Activated T-helper 1 cell treated with anti-CD3 and anti-CD28 coated beads, Interleukin-12 subunit alpha, Interleukin-12 subunit beta, Interleukin-2, Interleukin-4 antibody, amounts not matched to agents 30 ng/mL and 10 ng/mL and 1 ng/mL, durations not matched to agents 14 hours and 24 hours and 36 hours (primary cell): ENCODE results near the gene DDX10. TPM values are rescaled to one million over a fixed set of nuclear protein-coding genes. Genes with fewer than 3 reads are reported as not detected.

Source experiments
- DNase-seq: peaks from one replicate; pipeline ENCODE4 v3.0.0; 2021; ENCODE audit warnings: low spot score
- H3K27ac Mint-ChIP-seq: one replicate; pipeline ENCODE4 v1.8.0; 2021; ENCODE audit warnings: mild to moderate bottlenecking, mixed read lengths
- H3K27me3 Mint-ChIP-seq: one replicate; pipeline ENCODE4 v1.8.0; 2022; ENCODE audit warnings: mild to moderate bottlenecking, moderate library complexity, mixed read lengths; ENCODE audit not compliant: insufficient read depth
- H3K36me3 Mint-ChIP-seq: one replicate; pipeline ENCODE4 v1.8.0; 2021; ENCODE audit warnings: low read depth, mixed read lengths
- H3K4me1 Mint-ChIP-seq: one replicate; pipeline ENCODE4 v1.8.0; 2021; ENCODE audit warnings: low read depth, mixed read lengths
- H3K4me3 Mint-ChIP-seq: one replicate; pipeline ENCODE4 v1.8.0; 2021; ENCODE audit warnings: mild to moderate bottlenecking, moderate library complexity, mixed read lengths
- H3K9me3 Mint-ChIP-seq: one replicate; pipeline ENCODE4 v1.8.0; 2021; ENCODE audit warnings: mixed read lengths
- intact Hi-C: fragments of 100-400 bp; cut with micrococcal nuclease; formaldehyde crosslinking; loops from one replicate; pipeline ENCODE4 v1.15.1; 2024
- total RNA-seq: library from RNA; stranded (reverse); gene quantifications from 2 replicates; pipeline ENCODE4 v1.2.3, GENCODE V29; 2022

Gene DDX10
- total RNA-seq, 1 donor from 2014 or later, result 68.4 TPM

DNA sequence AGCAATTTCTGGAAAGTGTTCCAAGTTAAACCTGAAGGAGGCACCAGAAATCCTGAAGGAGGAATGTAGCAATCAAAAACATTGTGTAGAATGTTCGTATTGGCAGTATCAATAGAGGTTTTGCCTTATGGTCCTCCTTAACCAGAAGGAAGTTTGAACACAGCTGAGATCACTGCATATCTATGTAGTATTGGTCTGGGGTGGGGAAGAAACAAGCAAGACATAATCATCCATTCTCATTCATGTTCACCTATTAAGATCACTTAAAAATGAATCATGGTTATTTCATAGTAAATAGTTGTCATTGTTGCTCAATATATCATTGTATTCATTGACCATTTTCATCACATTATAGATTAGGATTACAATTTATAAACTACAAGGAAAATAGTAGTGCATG, 160.5 kb downstream of the DDX10 start:
- no peaks in the 10 kb centered on the region for H3K27me3 Mint-ChIP-seq
- intact Hi-C loops, result no loop called here
- peaks cover 12% of the 10 kb centered on the region for H3K4me1 Mint-ChIP-seq
- DNase-seq, result no peak
- no peak overlapping the region for H3K4me3 Mint-ChIP-seq
- no peak overlapping the region for H3K27ac Mint-ChIP-seq
- H3K36me3 Mint-ChIP-seq, result peaks cover 2% of the 10 kb centered on the region
- peaks cover 7% of the 10 kb centered on the region for H3K9me3 Mint-ChIP-seq

DNA sequence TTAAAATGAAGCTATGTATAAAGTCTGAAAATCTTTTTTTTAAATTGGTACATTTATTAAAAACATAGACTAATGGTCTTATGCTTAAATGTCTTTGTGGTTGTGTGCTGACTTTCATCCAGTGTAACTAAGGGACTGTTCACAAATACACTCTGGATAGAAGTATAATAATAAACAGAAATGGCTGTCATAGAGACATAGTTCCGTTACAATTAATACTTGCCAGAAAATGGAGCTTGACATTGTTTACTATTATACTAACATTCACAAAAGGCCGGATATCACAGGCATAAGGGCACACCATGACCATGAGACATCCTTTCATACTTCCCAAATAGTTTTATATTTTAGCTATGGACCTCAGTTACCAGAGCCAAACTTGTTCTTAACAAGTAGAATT, 161.3 kb downstream of the DDX10 start:
- no peak for DNase-seq
- H3K4me3 Mint-ChIP-seq, result no peak overlapping the region
- H3K36me3 Mint-ChIP-seq, result peaks cover 2% of the 10 kb centered on the region
- no peak overlapping the region for H3K27ac Mint-ChIP-seq
- peaks cover 9% of the 10 kb centered on the region for H3K9me3 Mint-ChIP-seq
- peaks cover 16% of the 10 kb centered on the region for H3K4me1 Mint-ChIP-seq
- intact Hi-C loops, result no loop called here
- H3K27me3 Mint-ChIP-seq, result no peaks in the 10 kb centered on the region

DNA sequence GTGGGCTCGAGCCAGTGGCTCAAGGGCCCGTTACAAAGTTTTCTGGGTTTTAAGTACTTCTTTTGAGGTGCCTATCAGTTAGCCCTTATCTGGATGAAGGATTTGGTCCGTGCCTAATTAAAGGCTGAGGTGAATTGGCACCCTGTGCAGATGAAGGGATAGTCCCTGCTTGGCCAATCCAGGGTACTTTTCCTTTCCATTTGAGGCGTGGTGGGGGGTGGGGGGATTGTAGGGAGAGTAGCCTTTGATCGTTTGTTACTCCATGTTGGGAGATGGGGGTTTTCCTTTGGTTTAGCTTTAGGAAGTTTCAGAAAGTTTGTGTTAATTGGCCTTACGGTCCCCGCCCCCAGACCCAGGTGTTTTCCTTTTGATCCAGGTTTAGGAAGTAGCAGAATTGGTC, 170.8 kb downstream of the DDX10 start:
- Mint-ChIP-seq H3K27me3 (no peaks in the 10 kb centered on the region), H3K9me3 (no peaks in the 10 kb centered on the region), H3K27ac (no peak overlapping the region), H3K4me3 (no peak overlapping the region), H3K36me3 (peaks cover 9% of the 10 kb centered on the region), H3K4me1 (peaks cover 24% of the 10 kb centered on the region)
- DNase-seq, result no peak
- intact Hi-C loops, result no loop called here

DNA sequence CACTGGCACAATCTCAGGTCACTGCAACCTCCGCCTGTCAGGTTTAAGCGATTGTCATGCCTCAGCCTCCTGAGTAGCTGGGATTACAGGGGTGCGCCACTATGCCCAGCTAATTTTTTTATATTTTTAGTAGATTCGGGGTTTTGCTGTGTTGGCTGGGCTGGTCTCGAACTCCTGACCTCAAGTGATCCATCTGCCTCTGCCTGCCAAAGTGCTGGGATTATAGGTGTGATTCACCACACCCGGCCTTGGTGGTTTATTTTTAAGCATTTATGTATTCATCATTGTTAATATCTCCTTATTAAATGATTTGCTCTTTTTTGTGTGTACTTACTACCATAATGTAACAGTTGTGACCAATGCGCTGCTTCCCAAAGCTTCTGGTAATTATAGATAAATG, 171.7 kb downstream of the DDX10 start:
- Mint-ChIP-seq H3K36me3 (peaks cover 14% of the 10 kb centered on the region), H3K4me3 (no peak overlapping the region), H3K27me3 (no peaks in the 10 kb centered on the region), H3K9me3 (no peaks in the 10 kb centered on the region), H3K4me1 (peaks cover 32% of the 10 kb centered on the region), H3K27ac (no peak overlapping the region)
- intact Hi-C loops, result no loop called here
- DNase-seq, result no peak

DNA sequence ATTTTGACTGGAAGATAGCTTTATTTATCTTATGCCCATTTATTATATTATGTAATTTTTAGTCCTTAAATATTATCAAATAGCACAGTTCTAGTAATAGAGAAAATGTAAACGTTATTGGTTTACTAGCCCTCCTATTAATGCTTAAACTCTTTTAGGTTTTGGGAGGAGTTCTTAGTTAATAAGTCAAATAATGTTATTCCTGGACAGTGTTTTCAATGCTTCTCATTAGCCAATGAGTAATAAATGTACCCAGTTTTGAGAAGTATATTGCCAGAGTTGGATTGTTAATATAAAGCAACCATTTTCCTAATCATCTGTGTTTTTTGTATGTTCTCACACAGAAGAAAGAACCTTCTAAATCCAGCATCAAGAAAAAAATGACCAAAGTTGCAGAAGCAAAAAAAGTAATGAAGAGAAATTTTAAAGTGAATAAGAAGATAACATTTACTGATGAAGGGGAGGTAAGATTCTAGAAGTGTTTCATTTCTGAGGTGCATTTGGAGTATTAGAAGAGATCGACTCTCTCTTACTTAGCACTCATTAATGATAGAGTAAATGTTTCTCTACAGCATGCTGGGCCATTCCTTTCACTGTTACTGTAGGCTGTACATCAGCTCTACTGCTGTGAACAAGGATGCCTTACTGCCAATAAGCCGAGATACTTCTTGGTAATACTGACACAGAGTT, 173.4 kb downstream of the DDX10 start:
- no peaks in the 10 kb centered on the region for H3K9me3 Mint-ChIP-seq
- H3K27me3 Mint-ChIP-seq, result no peaks in the 10 kb centered on the region
- no peak overlapping the region for H3K4me3 Mint-ChIP-seq
- H3K4me1 Mint-ChIP-seq, result peaks cover 28% of the 10 kb centered on the region
- peaks cover 14% of the 10 kb centered on the region for H3K36me3 Mint-ChIP-seq
- H3K27ac Mint-ChIP-seq, result no peak overlapping the region
- no peak for DNase-seq
- intact Hi-C loops, result no loop called here

DNA sequence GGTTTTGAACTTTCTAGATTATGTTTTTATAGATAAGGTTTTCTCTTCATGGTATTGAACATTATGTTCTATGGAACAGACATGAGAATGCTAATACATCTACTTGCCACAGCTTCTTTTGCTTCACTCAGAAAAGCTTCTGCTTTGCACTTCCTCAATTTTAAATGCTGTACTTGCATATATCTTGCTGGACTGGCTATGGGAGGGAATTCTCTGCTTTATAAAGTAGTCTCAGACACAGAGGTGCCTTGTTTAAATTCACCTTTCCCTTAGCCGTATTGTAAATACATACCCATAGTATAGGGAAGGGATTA, 173.9 kb downstream of the DDX10 start:
- Mint-ChIP-seq H3K27ac (no peak overlapping the region), H3K9me3 (no peaks in the 10 kb centered on the region), H3K36me3 (peaks cover 14% of the 10 kb centered on the region), H3K4me1 (peaks cover 23% of the 10 kb centered on the region), H3K4me3 (no peak overlapping the region), H3K27me3 (no peaks in the 10 kb centered on the region)
- DNase-seq, result no peak
- intact Hi-C loops, result no loop called here

DNA sequence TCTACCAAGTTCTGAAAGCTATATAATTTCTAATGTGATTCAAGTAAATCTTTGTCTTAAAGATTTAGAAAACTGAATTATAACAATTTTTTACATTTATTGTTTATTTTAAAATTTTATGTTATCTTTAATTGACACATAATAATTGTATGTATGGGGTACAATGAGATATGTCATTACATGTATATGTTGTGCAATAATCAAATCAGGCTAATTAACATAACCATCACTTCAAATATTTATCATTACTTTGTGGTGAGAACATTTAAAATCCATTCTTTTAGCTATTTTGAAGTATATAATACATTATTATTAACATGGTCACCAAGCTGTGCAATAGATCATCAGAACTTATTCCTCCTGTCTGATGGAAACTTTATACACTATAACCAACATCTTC, 181.1 kb downstream of the DDX10 start:
- Mint-ChIP-seq H3K4me3 (no peak overlapping the region), H3K9me3 (no peaks in the 10 kb centered on the region), H3K27ac (no peak overlapping the region), H3K36me3 (peaks cover 11% of the 10 kb centered on the region), H3K27me3 (no peaks in the 10 kb centered on the region), H3K4me1 (peaks cover 7% of the 10 kb centered on the region)
- no peak for DNase-seq
- intact Hi-C loops, result no loop called here

DNA sequence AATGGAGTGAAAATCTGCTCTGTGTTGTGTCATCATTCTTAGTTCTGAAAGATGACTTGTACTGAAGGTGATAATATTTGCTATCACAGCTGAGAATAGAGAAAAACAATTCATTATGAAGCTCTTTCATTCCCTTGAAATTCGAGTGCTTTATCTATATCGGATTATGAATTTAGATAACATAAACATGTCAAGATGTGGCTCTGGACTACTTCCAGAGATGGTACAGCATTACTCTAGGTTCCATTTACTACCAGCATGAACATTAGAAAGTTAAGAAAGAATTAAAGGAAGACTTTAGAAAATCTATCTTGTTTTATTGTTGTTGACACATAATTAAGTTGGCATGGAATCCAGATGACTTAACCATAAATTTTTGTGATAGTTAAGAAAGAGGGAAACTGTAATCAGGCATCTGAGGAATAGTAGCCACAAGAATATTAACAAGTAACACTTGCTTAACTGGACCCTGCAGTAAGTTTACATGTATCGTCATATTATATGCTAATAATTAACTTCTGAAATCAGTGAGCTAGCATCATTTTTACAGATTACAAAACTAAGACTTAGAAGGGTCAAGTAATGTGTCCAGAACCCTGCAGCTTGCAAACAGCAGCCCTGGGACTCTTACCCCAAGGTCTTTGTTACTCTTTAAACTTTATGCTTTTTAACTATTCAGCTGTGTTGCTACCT, 182.6 kb downstream of the DDX10 start:
- intact Hi-C loops, result no loop called here
- Mint-ChIP-seq H3K4me3 (no peak overlapping the region), H3K9me3 (no peaks in the 10 kb centered on the region), H3K27ac (no peak overlapping the region), H3K36me3 (peaks cover 9% of the 10 kb centered on the region), H3K27me3 (no peaks in the 10 kb centered on the region), H3K4me1 (no peaks in the 10 kb centered on the region)
- DNase-seq, result no peak

DNA sequence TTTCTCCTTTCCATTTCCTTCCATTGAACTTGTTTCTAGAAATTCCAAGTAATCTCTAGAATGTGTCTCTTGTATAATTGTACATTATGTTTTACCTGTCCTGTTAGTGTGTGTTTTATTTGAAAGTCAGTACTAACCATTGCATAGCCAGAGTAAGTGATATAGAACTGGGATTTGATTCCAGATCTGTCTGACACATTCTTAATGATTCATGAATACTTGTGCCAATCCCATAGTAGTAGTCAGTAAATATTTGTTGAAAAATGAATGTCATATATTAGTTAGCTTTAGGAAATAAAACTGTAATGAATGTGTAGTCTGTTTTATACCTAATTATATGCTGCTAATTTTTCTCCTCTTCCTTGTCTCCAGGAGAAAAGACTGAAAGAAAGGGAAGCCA, 186.9 kb downstream of the DDX10 start:
- Mint-ChIP-seq H3K27ac (no peak overlapping the region), H3K27me3 (no peaks in the 10 kb centered on the region), H3K36me3 (peaks cover 7% of the 10 kb centered on the region), H3K9me3 (no peaks in the 10 kb centered on the region), H3K4me1 (peaks cover 19% of the 10 kb centered on the region), H3K4me3 (no peak overlapping the region)
- no peak for DNase-seq
- intact Hi-C loops, result no loop called here

DNA sequence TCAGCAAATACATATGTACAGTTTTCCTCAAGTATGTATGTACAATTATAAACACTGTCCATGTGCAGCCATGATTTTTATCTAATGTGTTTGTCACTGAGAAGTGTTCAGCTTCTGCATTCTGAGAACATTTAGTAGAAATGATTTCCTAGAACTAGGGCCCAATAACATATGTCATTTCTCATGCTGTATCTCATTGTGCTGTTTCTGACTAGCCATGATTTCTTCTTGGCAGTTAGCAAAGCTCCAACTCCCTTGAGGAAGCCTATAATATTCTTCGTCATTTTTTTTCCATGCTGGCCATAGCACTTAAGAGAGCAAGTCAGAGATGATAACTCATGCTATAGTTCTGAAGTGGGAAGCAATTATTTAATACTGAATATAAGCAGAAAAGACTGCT, 187.8 kb downstream of the DDX10 start:
- Mint-ChIP-seq H3K4me3 (no peak overlapping the region), H3K9me3 (no peaks in the 10 kb centered on the region), H3K36me3 (peaks cover 9% of the 10 kb centered on the region), H3K27ac (no peak overlapping the region), H3K4me1 (peaks cover 19% of the 10 kb centered on the region), H3K27me3 (no peaks in the 10 kb centered on the region)
- intact Hi-C loops, result no loop called here
- no peak for DNase-seq

DNA sequence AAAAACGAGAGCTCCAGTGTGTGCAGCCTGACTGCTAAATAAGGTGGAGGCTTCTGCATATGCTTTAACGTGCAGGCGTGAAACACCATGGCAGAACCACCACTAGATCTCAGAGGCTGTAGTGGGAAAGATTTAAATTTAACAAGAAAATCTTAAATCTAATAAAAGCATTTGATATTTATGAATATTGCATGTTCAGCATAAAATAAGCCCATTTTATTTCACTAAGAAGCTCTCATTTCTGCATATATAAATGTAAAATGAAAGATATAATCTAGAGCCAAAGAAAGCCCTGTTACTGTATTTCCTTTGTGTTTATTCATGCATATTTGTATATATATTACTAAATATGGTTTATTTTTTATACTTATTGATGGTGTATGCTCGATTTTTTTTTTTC, 188.3 kb downstream of the DDX10 start:
- DNase-seq, result no peak
- H3K9me3 Mint-ChIP-seq, result no peaks in the 10 kb centered on the region
- no peak overlapping the region for H3K27ac Mint-ChIP-seq
- no peaks in the 10 kb centered on the region for H3K27me3 Mint-ChIP-seq
- intact Hi-C loops, result no loop called here
- peaks cover 19% of the 10 kb centered on the region for H3K4me1 Mint-ChIP-seq
- H3K4me3 Mint-ChIP-seq, result no peak overlapping the region
- H3K36me3 Mint-ChIP-seq, result peaks cover 9% of the 10 kb centered on the region

DNA sequence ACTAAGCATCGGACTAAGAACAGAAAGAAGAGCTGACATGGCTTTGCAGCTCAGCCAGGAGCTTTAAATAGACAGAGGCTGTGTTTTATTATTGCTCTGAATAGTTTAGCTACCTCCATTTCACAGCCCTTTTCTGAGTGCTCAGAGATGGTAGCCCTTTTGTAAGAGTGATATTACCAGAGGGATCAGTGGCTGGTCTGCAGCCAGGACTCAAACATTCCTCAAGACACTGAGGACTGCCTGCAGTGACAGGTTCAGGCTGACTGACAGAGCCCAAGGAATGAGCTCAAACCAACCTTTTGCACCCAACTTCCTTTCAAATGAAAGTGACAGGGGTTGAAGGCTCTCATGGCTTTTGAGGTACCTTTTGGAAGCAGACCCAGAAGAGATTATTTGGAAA, 189.0 kb downstream of the DDX10 start:
- Mint-ChIP-seq H3K9me3 (no peaks in the 10 kb centered on the region), H3K27me3 (no peaks in the 10 kb centered on the region), H3K4me3 (peak overlapping the region; percentile 75), H3K27ac (peak overlapping the region; percentile 75), H3K36me3 (peaks cover 6% of the 10 kb centered on the region), H3K4me1 (peaks cover 19% of the 10 kb centered on the region)
- no peak for DNase-seq
- intact Hi-C loops, result loop anchor here (2.0 kb wide), 1 partner anchor 121 kb away; no protein-coding TSS in a partner anchor

DNA sequence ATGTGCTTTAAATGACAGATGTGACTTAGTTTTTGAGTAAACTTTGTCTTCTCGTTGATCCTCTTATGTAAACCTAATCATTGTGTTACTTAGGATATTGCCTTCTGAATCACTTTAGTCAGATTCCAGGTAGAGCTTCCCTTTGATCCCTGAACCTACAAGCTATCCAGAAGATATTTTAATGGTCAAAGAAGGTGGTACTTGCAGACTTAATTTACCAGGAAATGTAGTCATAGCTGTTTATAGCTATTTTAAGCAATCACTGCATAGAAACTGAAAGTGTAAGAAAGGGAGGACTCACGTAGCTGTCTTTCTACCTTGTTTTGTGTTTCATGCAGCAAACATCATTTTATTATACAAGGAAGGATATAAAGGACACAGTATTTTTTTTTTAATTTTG, 189.5 kb downstream of the DDX10 start:
- intact Hi-C loops, result loop anchor here (2.0 kb wide), 1 partner anchor 122 kb away; no protein-coding TSS in a partner anchor
- Mint-ChIP-seq H3K27me3 (no peaks in the 10 kb centered on the region), H3K36me3 (peaks cover 6% of the 10 kb centered on the region), H3K4me1 (peaks cover 19% of the 10 kb centered on the region), H3K4me3 (peak overlapping the region; percentile 75), H3K9me3 (no peaks in the 10 kb centered on the region), H3K27ac (peak overlapping the region; percentile 75)
- no peak for DNase-seq
